Chondrocyte (in vitro differentiated cells): ENCODE measurements around the gene ZC2HC1C. TPM values are rescaled to one million over a fixed set of nuclear protein-coding genes. Genes with fewer than 3 reads are reported as not detected.
"Not testable (repeated sequence)": the region's sequence is repeated elsewhere in the genome, so short reads cannot be mapped to it uniquely, and the experiment has no call there.

Experiments used
- DNase-seq: peaks from one replicate; pipeline ENCODE4 v3.0.0; 2021; ENCODE audit warnings: mixed read lengths, low spot score
- H3K27ac Mint-ChIP-seq: one replicate; pipeline ENCODE4 v1.8.0; 2021; ENCODE audit warnings: mild to moderate bottlenecking, moderate library complexity, mixed read lengths; ENCODE audit not compliant: unreplicated experiment
- H3K27me3 Mint-ChIP-seq: 2 replicates; pipeline ENCODE4 v1.8.0; 2021; ENCODE audit warnings: low read depth, mixed read lengths
- H3K36me3 Mint-ChIP-seq: 2 replicates; pipeline ENCODE4 v1.8.0; 2021; ENCODE audit warnings: low read depth, mixed read lengths
- H3K4me1 Mint-ChIP-seq: 2 replicates; pipeline ENCODE4 v1.8.0; 2021; ENCODE audit warnings: low read depth, mild to moderate bottlenecking, mixed read lengths
- H3K4me3 Mint-ChIP-seq: one replicate; pipeline ENCODE4 v1.8.0; 2021; ENCODE audit warnings: mild to moderate bottlenecking, moderate library complexity, mixed read lengths; ENCODE audit not compliant: unreplicated experiment
- H3K9me3 Mint-ChIP-seq: 2 replicates; pipeline ENCODE4 v1.8.0; 2021; ENCODE audit warnings: low read depth, mixed read lengths
- total RNA-seq: library from RNA; stranded (reverse); gene quantifications from 3 replicates; pipeline ENCODE4 v1.2.1, GENCODE V29; 2021
- TF ChIP-seq, protein P1 (sequence below): fragments of 200-600 bp; sonication (generic); IDR thresholded peaks from 2 replicates; pipeline ENCODE4 v1.5.0; 2021; ENCODE audit warnings: antibody characterized with exemption, mild to moderate bottlenecking, moderate library complexity

The ZC2HC1C gene
- total RNA-seq, 1 donor from 2014 or later, result 0.62 TPM

DNA sequence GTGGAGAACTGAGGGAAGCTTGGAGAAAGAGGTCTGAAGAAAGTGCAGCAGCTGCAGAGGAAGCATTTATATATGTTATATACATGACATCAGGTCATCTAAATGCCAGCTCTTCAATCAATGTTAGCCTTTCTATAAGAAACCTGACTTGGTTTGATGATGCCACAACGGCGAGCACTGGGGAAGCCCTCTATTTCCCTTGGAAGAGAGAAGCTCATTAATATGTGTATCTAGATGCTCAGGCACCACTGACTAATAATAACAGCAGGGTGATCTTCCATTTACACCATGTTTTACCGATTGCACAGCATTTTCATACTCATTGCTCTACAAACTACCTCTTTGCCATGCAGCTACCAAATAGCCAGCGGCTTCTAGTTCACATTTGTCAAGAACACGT lies 6.4 kb upstream of the ZC2HC1C start:
- peak overlapping the region; percentile 100 for H3K4me3 Mint-ChIP-seq
- H3K36me3 Mint-ChIP-seq, result peaks cover 4% of the 10 kb centered on the region
- H3K27me3 Mint-ChIP-seq, result no peaks in the 10 kb centered on the region
- H3K9me3 Mint-ChIP-seq, result peaks cover 2% of the 10 kb centered on the region
- H3K4me1 Mint-ChIP-seq, result peaks cover 23% of the 10 kb centered on the region
- no peak for DNase-seq
- TF ChIP-seq, protein P1, sequence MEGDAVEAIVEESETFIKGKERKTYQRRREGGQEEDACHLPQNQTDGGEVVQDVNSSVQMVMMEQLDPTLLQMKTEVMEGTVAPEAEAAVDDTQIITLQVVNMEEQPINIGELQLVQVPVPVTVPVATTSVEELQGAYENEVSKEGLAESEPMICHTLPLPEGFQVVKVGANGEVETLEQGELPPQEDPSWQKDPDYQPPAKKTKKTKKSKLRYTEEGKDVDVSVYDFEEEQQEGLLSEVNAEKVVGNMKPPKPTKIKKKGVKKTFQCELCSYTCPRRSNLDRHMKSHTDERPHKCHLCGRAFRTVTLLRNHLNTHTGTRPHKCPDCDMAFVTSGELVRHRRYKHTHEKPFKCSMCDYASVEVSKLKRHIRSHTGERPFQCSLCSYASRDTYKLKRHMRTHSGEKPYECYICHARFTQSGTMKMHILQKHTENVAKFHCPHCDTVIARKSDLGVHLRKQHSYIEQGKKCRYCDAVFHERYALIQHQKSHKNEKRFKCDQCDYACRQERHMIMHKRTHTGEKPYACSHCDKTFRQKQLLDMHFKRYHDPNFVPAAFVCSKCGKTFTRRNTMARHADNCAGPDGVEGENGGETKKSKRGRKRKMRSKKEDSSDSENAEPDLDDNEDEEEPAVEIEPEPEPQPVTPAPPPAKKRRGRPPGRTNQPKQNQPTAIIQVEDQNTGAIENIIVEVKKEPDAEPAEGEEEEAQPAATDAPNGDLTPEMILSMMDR, result no peak
- H3K27ac Mint-ChIP-seq, result no peak overlapping the region

GRCh38 chr14:75063491-75064204 lies 5.8 kb upstream of the ZC2HC1C start, which contains the start of gene ACYP1:
ACYP1 (minus strand) TSS chr14:75064024; CDS start chr14:75063553, 471 bp downstream.
- Mint-ChIP-seq H3K27ac (peak within 1 kb of the TSS; percentile 84), H3K27me3 (no peaks in the 10 kb centered on the region), H3K36me3 (peaks cover 4% of the 10 kb centered on the region), H3K4me1 (peaks cover 23% of the 10 kb centered on the region), H3K9me3 (peaks cover 2% of the 10 kb centered on the region), H3K4me3 (peak within 1 kb of the TSS; percentile 100)
- DNase-seq, result peak; percentile 96
- TF ChIP-seq, protein P1, result peak; percentile 20

- H3K4me1 Mint-ChIP-seq, result peaks cover 23% of the 10 kb centered on the region
- H3K9me3 Mint-ChIP-seq, result peaks cover 2% of the 10 kb centered on the region
- H3K27me3 Mint-ChIP-seq, result no peaks in the 10 kb centered on the region
- no peak for DNase-seq
- peaks cover 4% of the 10 kb centered on the region for H3K36me3 Mint-ChIP-seq
- TF ChIP-seq, protein P1, result no peak
- H3K27ac Mint-ChIP-seq, result peak overlapping the region; percentile 84
- H3K4me3 Mint-ChIP-seq, result peak overlapping the region; percentile 100
Observed at GRCh38 chr14:75064205-75064567, 5.3 kb upstream of the ZC2HC1C start.

- Mint-ChIP-seq H3K4me3 (no peak overlapping the region), H3K27me3 (no peaks in the 10 kb centered on the region), H3K36me3 (no peaks in the 10 kb centered on the region), H3K27ac (no peak overlapping the region), H3K4me1 (peaks cover 19% of the 10 kb centered on the region), H3K9me3 (no peaks in the 10 kb centered on the region)
- DNase-seq, result no peak
- TF ChIP-seq, protein P1, result no peak
Observed at GRCh38 chr14:75066691-75067090, 2.8 kb upstream of the ZC2HC1C start.

- no peaks in the 10 kb centered on the region for H3K9me3 Mint-ChIP-seq
- no peak for DNase-seq
- H3K27ac Mint-ChIP-seq, result no peak overlapping the region
- H3K27me3 Mint-ChIP-seq, result no peaks in the 10 kb centered on the region
- TF ChIP-seq, protein P1, result no peak
- peaks cover 19% of the 10 kb centered on the region for H3K4me1 Mint-ChIP-seq
- H3K36me3 Mint-ChIP-seq, result no peaks in the 10 kb centered on the region
- no peak overlapping the region for H3K4me3 Mint-ChIP-seq
Observed at GRCh38 chr14:75067212-75067611, 2.2 kb upstream of the ZC2HC1C start.

DNA sequence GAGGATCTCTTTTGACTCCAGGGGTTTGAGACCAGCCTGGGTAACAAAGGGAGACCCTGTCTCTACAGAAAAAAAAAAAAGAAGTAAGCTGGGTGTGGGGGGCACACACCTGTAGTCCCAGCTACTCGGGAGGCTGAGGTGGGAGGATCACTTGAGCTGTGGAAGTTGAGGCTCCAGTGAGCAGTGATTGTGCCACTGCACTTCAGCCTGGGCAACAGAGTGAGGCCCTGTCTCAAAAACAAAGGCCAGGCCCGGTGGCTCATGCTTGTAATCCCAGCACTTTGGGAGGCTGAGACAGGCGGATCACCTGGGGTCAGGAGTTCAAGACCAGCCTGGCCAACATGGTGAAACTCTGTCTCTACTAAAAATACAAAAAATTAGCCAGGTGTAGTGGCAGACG lies 1.7 kb upstream of the ZC2HC1C start:
- not testable (repeated sequence) for H3K4me3 Mint-ChIP-seq, H3K27ac Mint-ChIP-seq, DNase-seq, H3K36me3 Mint-ChIP-seq, H3K9me3 Mint-ChIP-seq, H3K27me3 Mint-ChIP-seq
- H3K4me1 Mint-ChIP-seq, result peaks cover 19% of the 10 kb centered on the region
